Fibroblast of mammary gland (primary cell): Measurements from ENCODE around the gene LINC01488.

Source experiments
- DNase-seq: peaks from one replicate; pipeline ENCODE4 v3.0.0-alpha.2; 2010; ENCODE audit warnings: low read depth
- H3K4me3 ChIP-seq: 2 replicates; pipeline ENCODE4 v1.5.1; 2011; ENCODE audit warnings: low read depth, mild to moderate bottlenecking, low read length, moderate library complexity; ENCODE audit not compliant: control insufficient read depth
- CTCF ChIP-seq: conservative IDR thresholded peaks from 2 replicates; pipeline ENCODE4 v1.5.1; 2011; ENCODE audit warnings: low read depth, low read length, inconsistent platforms; ENCODE audit not compliant: control insufficient read depth, insufficient read depth

LINC01488 gene

GRCh38 chr11:69486056-69486772 is 4.8 kb downstream of the LINC01488 start:
- no peak for DNase-seq
- H3K4me3 ChIP-seq, result no peak overlapping the region
- no peak for TF ChIP-seq CTCF

- no peak overlapping the region for H3K4me3 ChIP-seq
- TF ChIP-seq CTCF, result no peak
- DNase-seq, result no peak
These were observed 5.4 kb downstream of the LINC01488 start for GRCh38 chr11:69486773-69487291.

- no peak for DNase-seq
- no peak for TF ChIP-seq CTCF
- H3K4me3 ChIP-seq, result no peak overlapping the region
These were observed 5.9 kb downstream of the LINC01488 start for GRCh38 chr11:69487391-69487790.

- H3K4me3 ChIP-seq, result no peak overlapping the region
- TF ChIP-seq CTCF, result no peak
- no peak for DNase-seq
These were observed 6.5 kb downstream of the LINC01488 start for GRCh38 chr11:69487849-69488542.

GRCh38 chr11:69488543-69488940 is 7.1 kb downstream of the LINC01488 start:
- DNase-seq, result no peak
- no peak for TF ChIP-seq CTCF
- no peak overlapping the region for H3K4me3 ChIP-seq

GRCh38 chr11:69489031-69489745 is 7.7 kb downstream of the LINC01488 start:
- no peak for DNase-seq
- no peak for TF ChIP-seq CTCF

More at GRCh38 chr11:69489031-69489745, 7.7 kb downstream of the LINC01488 start:
- H3K4me3 ChIP-seq, result no peak overlapping the region
